HepG2 (cell line): ENCODE measurements around the gene DPP6. TPM values are rescaled to one million over a fixed set of nuclear protein-coding genes. Genes with fewer than 3 reads are reported as not detected.

Source experiments
- ATAC-seq: fragments of 200-7000 bp; cut with Tn5 transposase; 3 replicates; pipeline ENCODE4 v1.9.1; 2020; ENCODE audit warnings: mild to moderate bottlenecking, moderate library complexity
- BruUV-seq: library from RNA; stranded (reverse); fragments of 400-500 nt; replicated peaks from 2 replicates; lab custom pipeline; 2021; lab: Mats Ljungman, UMichigan
- CTCF ChIA-PET: fragments of 300-600 bp; formaldehyde crosslinking; extraction: SDS; loops from one replicate; lab custom pipeline; 2021; ENCODE audit warnings: low total read pairs, inconsistent platforms, low intra/inter-chr PET ratio; lab: Yijun Ruan, JAX
- POLR2A ChIA-PET: fragments of 350-600 bp; sonication (Branson Sonifier 250); formaldehyde crosslinking; loops from one replicate; lab custom pipeline; 2020; ENCODE audit warnings: antibody characterized with exemption, inconsistent platforms; lab: Yijun Ruan, JAX
- DNase-seq: peaks from one replicate; pipeline ENCODE4 v3.0.0-alpha.2; 2015; ENCODE audit warnings: low spot score
- FAIRE-seq: peaks from 3 replicates; lab custom pipeline; 2011; peaks lifted over from hg19 to GRCh38; lab: Jason Lieb, UNC
- H2AFZ ChIP-seq: one replicate; pipeline ENCODE4 v1.6.1; 2011; ENCODE audit warnings: low read length, inconsistent platforms
- H3K27ac ChIP-seq: fragments of 300-600 bp; 3 replicates; pipeline ENCODE4 v1.8.0; 2011; ENCODE audit warnings: mixed run types, mild to moderate bottlenecking, mixed read lengths, low read length, inconsistent platforms; ENCODE audit not compliant: insufficient read depth; ENCODE audit errors: extremely low read length
- H3K27me3 ChIP-seq, 2 experiments: fragments of 200-600 bp in 1 of 2; 2 replicates in 1 of 2; 3 replicates in 1 of 2; pipeline versions ENCODE4 v1.6.0 to v1.8.0; 2011; ENCODE audit warnings: low read length in 2 of 2, mild to moderate bottlenecking in 2 of 2, moderate library complexity in 2 of 2, inconsistent platforms in 1 of 2; ENCODE audit not compliant: insufficient read depth in 2 of 2, control insufficient read depth in 1 of 2
- H3K36me3 ChIP-seq, 2 experiments: fragments of 200-600 bp in 1 of 2; replicated peaks in 1 of 2; 2 replicates in 1 of 2; 3 replicates in 1 of 2; pipeline versions ENCODE4 v1.5.1 to v1.8.0; 2011; ENCODE audit warnings: low read length in 2 of 2, inconsistent platforms in 1 of 2; ENCODE audit not compliant: insufficient read depth in 2 of 2, control insufficient read depth in 1 of 2
- H3K4me1 ChIP-seq: 2 replicates; pipeline ENCODE4 v1.5.1; 2012; ENCODE audit warnings: low read length, inconsistent platforms; ENCODE audit not compliant: insufficient read depth
- H3K4me2 ChIP-seq: 2 replicates; pipeline ENCODE4 v1.6.0; 2011; ENCODE audit warnings: low read depth, low read length, inconsistent platforms
- H3K4me3 ChIP-seq, 3 experiments: fragments of 200-600 bp in 1 of 3; sonication (generic), shearing (Covaris generic) in 1 of 3; replicated peaks in 1 of 3; 2 replicates each; pipeline ENCODE4 v1.5.1; 2011 to 2016; ENCODE audit warnings: low read length in 3 of 3, inconsistent platforms in 2 of 3, low read depth in 2 of 3, mild to moderate bottlenecking in 2 of 3, control low read depth in 1 of 3, mixed read lengths in 1 of 3; ENCODE audit not compliant: insufficient read depth in 1 of 3
- H3K79me2 ChIP-seq: one replicate; pipeline ENCODE4 v1.6.1; 2011; ENCODE audit warnings: low read length, inconsistent platforms; ENCODE audit not compliant: insufficient read depth
- H3K9ac ChIP-seq: 2 replicates; pipeline ENCODE4 v1.6.0; 2011; ENCODE audit warnings: mild to moderate bottlenecking, low read depth, low read length, inconsistent platforms; ENCODE audit not compliant: insufficient read depth
- H3K9me3 ChIP-seq: 2 replicates; pipeline ENCODE4 v1.5.1; 2012; ENCODE audit warnings: mild to moderate bottlenecking, low read length
- H4K20me1 ChIP-seq: 2 replicates; pipeline ENCODE4 v1.6.0; 2011; ENCODE audit warnings: inconsistent platforms, mild to moderate bottlenecking, low read length, moderate library complexity; ENCODE audit not compliant: insufficient read depth
- CC2D1A ChIP-seq: sonication (generic); formaldehyde crosslinking; IDR thresholded peaks from 2 replicates; pipeline ENCODE4 v1.8.1; 2023; ENCODE audit warnings: mild to moderate bottlenecking, missing genetic modification reagents
- DPF2 ChIP-seq: sonication (generic); formaldehyde crosslinking; IDR thresholded peaks from 2 replicates; pipeline ENCODE4 v1.4.0; 2020; ENCODE audit warnings: mild to moderate bottlenecking, low read depth, missing genetic modification reagents, borderline replicate concordance
- HNF4A ChIP-seq: sonication (generic); formaldehyde crosslinking; IDR thresholded peaks from 2 replicates; pipeline ENCODE4 v1.4.0; 2020; ENCODE audit warnings: missing genetic modification reagents
- KLF11 ChIP-seq: IDR thresholded peaks from 2 replicates; pipeline ENCODE4 v1.6.1; 2016; ENCODE audit warnings: missing compliant biosample characterization
- MED8 ChIP-seq: sonication (generic); formaldehyde crosslinking; IDR thresholded peaks from 2 replicates; pipeline ENCODE4 v1.8.1; 2023; ENCODE audit warnings: mild to moderate bottlenecking, missing genetic modification reagents; ENCODE audit not compliant: insufficient replicate concordance
- NONO ChIP-seq, 2 experiments: fragments of 450-650 bp in 1 of 2; sonication (generic) in 1 of 2; formaldehyde crosslinking in 1 of 2; IDR thresholded peaks in 1 of 2; conservative IDR thresholded peaks in 1 of 2; 2 replicates each; pipeline versions ENCODE4 v1.6.1 to v1.8.0; 2017 to 2022; ENCODE audit warnings: mild to moderate bottlenecking in 1 of 2, missing genetic modification reagents in 1 of 2, moderate library complexity in 1 of 2
- SMARCE1 ChIP-seq: fragments of 450-650 bp; IDR thresholded peaks from 2 replicates; pipeline ENCODE4 v1.6.1; 2017; ENCODE audit warnings: borderline replicate concordance
- ZBTB21 ChIP-seq: sonication (generic); formaldehyde crosslinking; IDR thresholded peaks from 2 replicates; pipeline ENCODE4 v1.4.0; 2020; ENCODE audit warnings: missing genetic modification reagents
- ZEB1 ChIP-seq: IDR thresholded peaks from 2 replicates; pipeline ENCODE4 v1.6.1; 2012; ENCODE audit warnings: mild to moderate bottlenecking, low read depth, inconsistent platforms; ENCODE audit not compliant: insufficient replicate concordance
- ZFAT ChIP-seq: sonication (generic); formaldehyde crosslinking; conservative IDR thresholded peaks from 2 replicates; pipeline ENCODE4 v1.8.1; 2023; ENCODE audit warnings: missing genetic modification reagents, inconsistent platforms
- ZNF124 ChIP-seq: sonication (generic); formaldehyde crosslinking; IDR thresholded peaks from 2 replicates; pipeline ENCODE4 v1.4.0; 2020; ENCODE audit warnings: missing genetic modification reagents
- ZNF781 ChIP-seq: sonication (generic); formaldehyde crosslinking; IDR thresholded peaks from 2 replicates; pipeline ENCODE4 v1.5.1; 2020; ENCODE audit warnings: borderline replicate concordance, mild to moderate bottlenecking, missing genetic modification reagents; ENCODE audit errors: not compliant biosample characterization
- WGBS: methylation state at CpG from one replicate; pipeline ENCODE4 v1.1.6; 2017; ENCODE audit warnings: low lambda C conversion rate; 5-methylcytosine and 5-hydroxymethylcytosine counted together
- in situ Hi-C: cut with HindIII; loops from 2 replicates; pipeline ENCODE4 v1.10.0; 2017; ENCODE audit warnings: low pct_unique_long_range_greater_than_20kb; ENCODE audit not compliant: extremely low pct_ligation_motif_present
- intact Hi-C: fragments of 100-400 bp; cut with micrococcal nuclease; formaldehyde crosslinking; loops from one replicate; pipeline ENCODE4 v1.10.0; 2022; ENCODE audit not compliant: unreplicated experiment
- polyA plus RNA-seq, 8 experiments: library from polyadenylated mRNA; depleted of rRNA in 3 of 8; stranded (reverse) in 7 of 8; unstranded in 1 of 8; fragments of >200 nt; fragmentation: Illumina TruSeq in 4 of 8; extraction: Trizol in 4 of 8; gene quantifications; 2 replicates each; pipeline versions ENCODE4 v1.2.1 to v1.2.3, GENCODE V29; 2011 to 2016; ENCODE audit warnings: low read depth in 4 of 8, missing spikeins in 1 of 8, mixed read lengths in 1 of 8; ENCODE audit not compliant: insufficient read depth in 1 of 8
- total RNA-seq, 5 experiments: library from RNA; depleted of rRNA; stranded (reverse); fragments of >200 nt; fragmentation: Illumina TruSeq; extraction: Trizol; gene quantifications; 2 replicates each; pipeline ENCODE4 v1.2.3, GENCODE V29; 2016; ENCODE audit warnings: low read depth in 1 of 5
- TF ChIP-seq, protein P1 (sequence below): sonication (generic); formaldehyde crosslinking; IDR thresholded peaks from 2 replicates; pipeline ENCODE4 v1.4.0; 2020; ENCODE audit warnings: missing genetic modification reagents, borderline replicate concordance

DPP6 gene
- total and polyA plus RNA-seq, 2 of the 13 experiments (the other 11 are each of a cell fraction or from before 2014, with no cell fraction given), result not detected

DNA sequence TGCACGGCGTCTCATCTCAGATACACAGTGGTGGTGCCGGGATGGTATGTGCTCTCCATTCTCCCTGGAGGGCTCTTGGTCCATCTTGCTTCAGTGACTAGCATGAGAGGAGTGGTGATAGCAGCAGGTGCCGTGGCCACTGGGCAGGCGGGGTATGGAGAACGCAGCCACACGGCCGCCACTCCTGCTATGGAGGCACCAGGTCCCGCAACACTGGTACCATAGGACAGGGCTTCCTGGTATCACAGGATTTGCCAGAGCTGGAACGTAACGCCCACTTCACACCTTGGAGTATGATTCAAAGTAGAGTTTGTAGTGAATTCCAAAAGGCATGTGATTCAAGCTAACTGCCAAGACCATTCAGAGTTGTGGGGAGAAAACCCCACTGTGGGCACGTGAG, 284.1 kb downstream of the DPP6 start:
- H3K27me3 ChIP-seq, result peaks cover 0 to 31% of the 10 kb centered on the region in 2 experiments; a peak in 2 of 5 replicates
- CTCF ChIA-PET, result no interaction called here
- POLR2A ChIA-PET, result no interaction called here
- DNase-seq, result no peak
- no peak overlapping the region for H2AFZ ChIP-seq
- TF ChIP-seq ZEB1 (no peak), NONO (IDR thresholded peaks at IDR 0.05) (no peak), NONO (CRISPR knock-in tag; conservative IDR thresholded peaks at IDR 0.05) (no peak), CC2D1A (no peak), ZBTB21 (CRISPR knock-in tag) (no peak), HNF4A (CRISPR knock-in tag) (no peak), ZFAT (no peak), KLF11 (CRISPR knock-in tag) (no peak), DPF2 (CRISPR knock-in tag) (no peak), ZNF124 (CRISPR knock-in tag) (no peak), SMARCE1 (no peak), MED8 (CRISPR knock-in tag) (no peak), ZNF781 (CRISPR knock-in tag) (no peak)
- TF ChIP-seq, protein P1, sequence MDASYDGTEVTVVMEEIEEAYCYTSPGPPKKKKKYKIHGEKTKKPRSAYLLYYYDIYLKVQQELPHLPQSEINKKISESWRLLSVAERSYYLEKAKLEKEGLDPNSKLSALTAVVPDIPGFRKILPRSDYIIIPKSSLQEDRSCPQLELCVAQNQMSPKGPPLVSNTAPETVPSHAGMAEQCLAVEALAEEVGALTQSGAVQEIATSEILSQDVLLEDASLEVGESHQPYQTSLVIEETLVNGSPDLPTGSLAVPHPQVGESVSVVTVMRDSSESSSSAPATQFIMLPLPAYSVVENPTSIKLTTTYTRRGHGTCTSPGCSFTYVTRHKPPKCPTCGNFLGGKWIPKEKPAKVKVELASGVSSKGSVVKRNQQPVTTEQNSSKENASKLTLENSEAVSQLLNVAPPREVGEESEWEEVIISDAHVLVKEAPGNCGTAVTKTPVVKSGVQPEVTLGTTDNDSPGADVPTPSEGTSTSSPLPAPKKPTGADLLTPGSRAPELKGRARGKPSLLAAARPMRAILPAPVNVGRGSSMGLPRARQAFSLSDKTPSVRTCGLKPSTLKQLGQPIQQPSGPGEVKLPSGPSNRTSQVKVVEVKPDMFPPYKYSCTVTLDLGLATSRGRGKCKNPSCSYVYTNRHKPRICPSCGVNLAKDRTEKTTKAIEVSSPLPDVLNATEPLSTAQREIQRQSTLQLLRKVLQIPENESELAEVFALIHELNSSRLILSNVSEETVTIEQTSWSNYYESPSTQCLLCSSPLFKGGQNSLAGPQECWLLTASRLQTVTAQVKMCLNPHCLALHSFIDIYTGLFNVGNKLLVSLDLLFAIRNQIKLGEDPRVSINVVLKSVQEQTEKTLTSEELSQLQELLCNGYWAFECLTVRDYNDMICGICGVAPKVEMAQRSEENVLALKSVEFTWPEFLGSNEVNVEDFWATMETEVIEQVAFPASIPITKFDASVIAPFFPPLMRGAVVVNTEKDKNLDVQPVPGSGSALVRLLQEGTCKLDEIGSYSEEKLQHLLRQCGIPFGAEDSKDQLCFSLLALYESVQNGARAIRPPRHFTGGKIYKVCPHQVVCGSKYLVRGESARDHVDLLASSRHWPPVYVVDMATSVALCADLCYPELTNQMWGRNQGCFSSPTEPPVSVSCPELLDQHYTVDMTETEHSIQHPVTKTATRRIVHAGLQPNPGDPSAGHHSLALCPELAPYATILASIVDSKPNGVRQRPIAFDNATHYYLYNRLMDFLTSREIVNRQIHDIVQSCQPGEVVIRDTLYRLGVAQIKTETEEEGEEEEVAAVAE (CRISPR knock-in tag), result no peak
- H3K9me3 ChIP-seq, result no peaks in the 10 kb centered on the region
- H3K4me2 ChIP-seq, result no peak overlapping the region
- in situ Hi-C loops, result no loop called here
- no peaks in the 10 kb centered on the region for H3K79me2 ChIP-seq
- no peaks in the 10 kb centered on the region for H3K36me3 ChIP-seq
- H3K9ac ChIP-seq, result no peak overlapping the region
- WGBS, result 9% methylated on average over 8 of the region's 12 CpGs
- no peaks in the 10 kb centered on the region for H3K4me1 ChIP-seq
- intact Hi-C loops, result no loop called here
- BruUV-seq, result no TSS peak
- H3K27ac ChIP-seq, result no peak overlapping the region
- FAIRE-seq, result no peak
- no peak for ATAC-seq
- no peak overlapping the region for H3K4me3 ChIP-seq
- H4K20me1 ChIP-seq, result no peaks in the 10 kb centered on the region
